HCT116 (cell line): ENCODE results near the gene C11orf52. TPM values are rescaled to one million over a fixed set of nuclear protein-coding genes. Genes with fewer than 3 reads are reported as not detected.

ENCODE experiments used
- ATAC-seq: fragments of 200-7000 bp; cut with Tn5 transposase; 2 replicates; pipeline ENCODE4 v1.9.1; 2020; ENCODE audit warnings: mild to moderate bottlenecking, moderate library complexity
- BruUV-seq: library from RNA; stranded (reverse); fragments of 400-500 nt; replicated peaks from 2 replicates; lab custom pipeline; 2021; lab: Mats Ljungman, UMichigan
- CTCF ChIA-PET: fragments of 300-600 bp; sonication (Branson Sonifier 250); formaldehyde crosslinking; loops from one replicate; lab custom pipeline; 2021; ENCODE audit warnings: antibody characterized with exemption; lab: Charles Lee
- POLR2A ChIA-PET: fragments of 300-600, 350-600 bp; sonication (Branson Sonifier 250); formaldehyde crosslinking; loops from one replicate; lab custom pipeline; 2021; ENCODE audit warnings: antibody characterized with exemption; lab: Charles Lee
- RAD21 ChIA-PET, 2 experiments: fragments of 300-600 bp; sonication (Branson Sonifier 250); formaldehyde crosslinking; loops; one replicate each; lab custom pipeline; 2023; ENCODE audit warnings: low total read pairs in 2 of 2; ENCODE audit not compliant: uncharacterized antibody in 2 of 2, unreplicated experiment in 2 of 2, low non-redundant PET in 1 of 2; lab: Charles Lee
- DNase-seq: peaks from one replicate; pipeline ENCODE4 v3.0.0-alpha.2; 2010; ENCODE audit warnings: low read depth, low spot score
- H2AFZ ChIP-seq: fragments of 200-600 bp; shearing (Covaris generic), sonication (generic); 2 replicates; pipeline ENCODE4 v1.6.1; 2017; ENCODE audit warnings: low read depth, mixed run types, mixed read lengths, antibody characterized with exemption, low read length; ENCODE audit not compliant: poor library complexity, severe bottlenecking
- H3K27ac ChIP-seq: 2 replicates; pipeline ENCODE4 v1.5.1; 2012; ENCODE audit warnings: low read depth, low read length
- H3K27me3 ChIP-seq: fragments of 200-600 bp; sonication (generic); 2 replicates; pipeline ENCODE4 v1.6.1; 2016; ENCODE audit warnings: mixed run types, low read length, mixed read lengths; ENCODE audit not compliant: insufficient read depth
- H3K36me3 ChIP-seq, 2 experiments: fragments of 200-500 bp in 1 of 2; fragments of 200-600 bp in 1 of 2; sonication (Bioruptor generic) in 1 of 2; sonication (generic) in 1 of 2; 2 replicates each; pipeline versions ENCODE4 v1.5.1 to v1.6.1; 2014 to 2016; ENCODE audit warnings: low read length in 2 of 2, inconsistent platforms in 1 of 2, mixed read lengths in 1 of 2, mixed run types in 1 of 2; ENCODE audit not compliant: insufficient read depth in 2 of 2, control insufficient read depth in 1 of 2
- H3K4me1 ChIP-seq, 2 experiments: fragments of 200-600 bp in 1 of 2; sonication (generic) in 1 of 2; 2 replicates each; pipeline versions ENCODE4 v1.5.1 to v1.6.1; 2012 to 2017; ENCODE audit warnings: low read length in 2 of 2, inconsistent platforms in 1 of 2, mild to moderate bottlenecking in 1 of 2, mixed read lengths in 1 of 2, mixed run types in 1 of 2, moderate library complexity in 1 of 2; ENCODE audit not compliant: insufficient read depth in 2 of 2, control insufficient read depth in 1 of 2
- H3K4me2 ChIP-seq: fragments of 200-600 bp; sonication (generic); 2 replicates; pipeline ENCODE4 v1.6.1; 2017; ENCODE audit warnings: mixed run types, low read length, mixed read lengths
- H3K4me3 ChIP-seq, 2 experiments: fragments of 200-600 bp in 1 of 2; sonication (generic) in 1 of 2; replicated peaks in 1 of 2; 2 replicates each; pipeline ENCODE4 v1.5.1; 2011 to 2016; ENCODE audit warnings: low read length in 2 of 2, control low read depth in 1 of 2, low read depth in 1 of 2, mild to moderate bottlenecking in 1 of 2, mixed read lengths in 1 of 2, mixed run types in 1 of 2
- H3K79me2 ChIP-seq: fragments of 200-600 bp; sonication (generic); 2 replicates; pipeline ENCODE4 v1.6.1; 2017; ENCODE audit warnings: mild to moderate bottlenecking, mixed run types, low read length, moderate library complexity, mixed read lengths; ENCODE audit not compliant: insufficient read depth
- H3K9ac ChIP-seq: fragments of 200-600 bp; sonication (generic); 2 replicates; pipeline ENCODE4 v1.6.1; 2016; ENCODE audit warnings: low read length, mixed read lengths
- H3K9me2 ChIP-seq: fragments of 200-600 bp; sonication (generic), shearing (Covaris generic); 2 replicates; pipeline ENCODE4 v1.6.1; 2017; ENCODE audit warnings: mixed run types, mild to moderate bottlenecking, moderate library complexity; ENCODE audit not compliant: insufficient read depth
- H3K9me3 ChIP-seq, 2 experiments: fragments of 200-500 bp in 1 of 2; fragments of 200-600 bp in 1 of 2; sonication (Bioruptor generic) in 1 of 2; sonication (generic) in 1 of 2; 2 replicates each; pipeline ENCODE4 v1.6.1; 2014 to 2017; ENCODE audit warnings: low read length in 2 of 2, mixed read lengths in 2 of 2, inconsistent platforms in 1 of 2, low read depth in 1 of 2, mild to moderate bottlenecking in 1 of 2, mixed run types in 1 of 2, moderate library complexity in 1 of 2; ENCODE audit not compliant: control insufficient read depth in 1 of 2, insufficient read depth in 1 of 2
- H4K20me1 ChIP-seq: fragments of 200-600 bp; sonication (generic), shearing (Covaris generic); 2 replicates; pipeline ENCODE4 v1.6.1; 2017; ENCODE audit warnings: mixed run types, mild to moderate bottlenecking, moderate library complexity; ENCODE audit not compliant: insufficient read depth
- CEBPB ChIP-seq: IDR thresholded peaks from 2 replicates; pipeline ENCODE4 v1.6.1; 2012; ENCODE audit warnings: low read depth
- EGR1 ChIP-seq: IDR thresholded peaks from 2 replicates; pipeline ENCODE4 v1.6.1; 2012; ENCODE audit warnings: low read depth
- ELF1 ChIP-seq: IDR thresholded peaks from 2 replicates; pipeline ENCODE4 v1.6.1; 2012; ENCODE audit warnings: low read depth, borderline replicate concordance
- EZH2 ChIP-seq: fragments of 200-600 bp; sonication (generic); IDR thresholded peaks from 2 replicates; pipeline ENCODE4 v1.6.1; 2017; ENCODE audit warnings: antibody characterized with exemption, mixed run types
- FOSL1 ChIP-seq: IDR thresholded peaks from 2 replicates; pipeline ENCODE4 v1.6.1; 2012; ENCODE audit warnings: low read depth
- JUND ChIP-seq: IDR thresholded peaks from 2 replicates; pipeline ENCODE4 v1.6.1; 2012
- RAD21 ChIP-seq: IDR thresholded peaks from 2 replicates; pipeline ENCODE4 v1.6.1; 2012; ENCODE audit warnings: low read depth, mild to moderate bottlenecking
- SIN3A ChIP-seq: IDR thresholded peaks from 2 replicates; pipeline ENCODE4 v1.6.1; 2012; ENCODE audit warnings: low read depth
- SP1 ChIP-seq: IDR thresholded peaks from 2 replicates; pipeline ENCODE4 v1.6.1; 2012; ENCODE audit warnings: low read depth
- TCF7L2 ChIP-seq: IDR thresholded peaks from 2 replicates; pipeline ENCODE4 v1.7.0; 2011; ENCODE audit warnings: borderline replicate concordance, inconsistent platforms; ENCODE audit not compliant: insufficient read depth, insufficient read length; ENCODE audit errors: extremely low read depth
- YY1 ChIP-seq: IDR thresholded peaks from 2 replicates; pipeline ENCODE4 v1.6.1; 2011; ENCODE audit warnings: low read length, low read depth, moderate library complexity, mild to moderate bottlenecking; ENCODE audit not compliant: insufficient replicate concordance; ENCODE audit errors: extremely low read depth
- ZNF274 ChIP-seq: fragments of 200-500 bp; sonication (Bioruptor generic); IDR thresholded peaks from 2 replicates; pipeline ENCODE4 v1.6.1; 2014; ENCODE audit warnings: mild to moderate bottlenecking, low read depth, low read length, inconsistent platforms
- intact Hi-C: fragments of 100-400 bp; cut with micrococcal nuclease; formaldehyde crosslinking; loops from 2 replicates; pipeline ENCODE4 v1.10.0; 2022
- total RNA-seq: library from RNA; stranded (reverse); gene quantifications from one replicate; pipeline ENCODE4 v1.2.1, GENCODE V29; 2021; ENCODE audit not compliant: unreplicated experiment
- TF ChIP-seq, protein P1 (sequence below): IDR thresholded peaks from 2 replicates; pipeline ENCODE4 v1.6.1; 2012; ENCODE audit warnings: low read depth
- TF ChIP-seq, protein P2 (sequence below): IDR thresholded peaks from 2 replicates; pipeline ENCODE4 v1.6.1; 2011; ENCODE audit warnings: mild to moderate bottlenecking, low read length, moderate library complexity; ENCODE audit not compliant: insufficient replicate concordance; ENCODE audit errors: extremely low read depth
- TF ChIP-seq, protein P3 (sequence below), 3 experiments: fragments of 200-600 bp in 1 of 3; sonication (generic) in 1 of 3; IDR thresholded peaks in 2 of 3; conservative IDR thresholded peaks in 1 of 3; 2 replicates each; pipeline ENCODE4 v1.5.1; 2012 to 2017; ENCODE audit warnings: low read depth in 2 of 3, low read length in 2 of 3, antibody characterized with exemption in 1 of 3, borderline replicate concordance in 1 of 3, control low read depth in 1 of 3, mild to moderate bottlenecking in 1 of 3, mixed read lengths in 1 of 3, mixed run types in 1 of 3, moderate library complexity in 1 of 3; ENCODE audit not compliant: insufficient read depth in 1 of 3
- TF ChIP-seq, protein P4 (sequence below): IDR thresholded peaks from 2 replicates; pipeline ENCODE4 v1.6.1; 2012

The C11orf52 gene
- total RNA-seq, 1 experiment from 2014 or later: 4.6 TPM

DNA sequence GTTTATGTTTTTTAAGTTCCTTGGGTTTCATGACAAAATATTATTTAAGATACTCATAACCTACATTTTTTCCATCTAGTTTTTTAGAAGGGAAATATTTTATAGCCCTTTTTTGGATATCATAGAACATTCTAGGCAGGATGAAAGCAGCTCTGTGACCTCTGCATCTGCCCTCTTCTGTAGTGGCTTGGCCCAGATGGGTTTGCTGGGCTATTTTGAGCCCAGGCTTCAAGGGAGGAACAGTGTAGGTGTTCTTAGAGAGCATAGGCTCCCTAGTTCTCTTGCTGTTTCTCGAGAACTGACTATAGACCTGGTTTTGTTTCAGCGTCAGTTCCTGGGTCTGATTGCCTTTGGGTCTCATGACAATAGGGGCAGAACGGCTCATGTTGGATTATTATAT is 50.6 kb downstream of the C11orf52 start:
- intact Hi-C loops: no loop called here
- TF ChIP-seq CEBPB (no peak), SIN3A (no peak), ELF1 (no peak), JUND (no peak), EZH2 (no peak), FOSL1 (no peak), ZNF274 (no peak), EGR1 (no peak), YY1 (no peak), SP1 (no peak), RAD21 (no peak), TCF7L2 (no peak)
- TF ChIP-seq, protein P1, sequence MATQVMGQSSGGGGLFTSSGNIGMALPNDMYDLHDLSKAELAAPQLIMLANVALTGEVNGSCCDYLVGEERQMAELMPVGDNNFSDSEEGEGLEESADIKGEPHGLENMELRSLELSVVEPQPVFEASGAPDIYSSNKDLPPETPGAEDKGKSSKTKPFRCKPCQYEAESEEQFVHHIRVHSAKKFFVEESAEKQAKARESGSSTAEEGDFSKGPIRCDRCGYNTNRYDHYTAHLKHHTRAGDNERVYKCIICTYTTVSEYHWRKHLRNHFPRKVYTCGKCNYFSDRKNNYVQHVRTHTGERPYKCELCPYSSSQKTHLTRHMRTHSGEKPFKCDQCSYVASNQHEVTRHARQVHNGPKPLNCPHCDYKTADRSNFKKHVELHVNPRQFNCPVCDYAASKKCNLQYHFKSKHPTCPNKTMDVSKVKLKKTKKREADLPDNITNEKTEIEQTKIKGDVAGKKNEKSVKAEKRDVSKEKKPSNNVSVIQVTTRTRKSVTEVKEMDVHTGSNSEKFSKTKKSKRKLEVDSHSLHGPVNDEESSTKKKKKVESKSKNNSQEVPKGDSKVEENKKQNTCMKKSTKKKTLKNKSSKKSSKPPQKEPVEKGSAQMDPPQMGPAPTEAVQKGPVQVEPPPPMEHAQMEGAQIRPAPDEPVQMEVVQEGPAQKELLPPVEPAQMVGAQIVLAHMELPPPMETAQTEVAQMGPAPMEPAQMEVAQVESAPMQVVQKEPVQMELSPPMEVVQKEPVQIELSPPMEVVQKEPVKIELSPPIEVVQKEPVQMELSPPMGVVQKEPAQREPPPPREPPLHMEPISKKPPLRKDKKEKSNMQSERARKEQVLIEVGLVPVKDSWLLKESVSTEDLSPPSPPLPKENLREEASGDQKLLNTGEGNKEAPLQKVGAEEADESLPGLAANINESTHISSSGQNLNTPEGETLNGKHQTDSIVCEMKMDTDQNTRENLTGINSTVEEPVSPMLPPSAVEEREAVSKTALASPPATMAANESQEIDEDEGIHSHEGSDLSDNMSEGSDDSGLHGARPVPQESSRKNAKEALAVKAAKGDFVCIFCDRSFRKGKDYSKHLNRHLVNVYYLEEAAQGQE: no peak
- TF ChIP-seq, protein P2, sequence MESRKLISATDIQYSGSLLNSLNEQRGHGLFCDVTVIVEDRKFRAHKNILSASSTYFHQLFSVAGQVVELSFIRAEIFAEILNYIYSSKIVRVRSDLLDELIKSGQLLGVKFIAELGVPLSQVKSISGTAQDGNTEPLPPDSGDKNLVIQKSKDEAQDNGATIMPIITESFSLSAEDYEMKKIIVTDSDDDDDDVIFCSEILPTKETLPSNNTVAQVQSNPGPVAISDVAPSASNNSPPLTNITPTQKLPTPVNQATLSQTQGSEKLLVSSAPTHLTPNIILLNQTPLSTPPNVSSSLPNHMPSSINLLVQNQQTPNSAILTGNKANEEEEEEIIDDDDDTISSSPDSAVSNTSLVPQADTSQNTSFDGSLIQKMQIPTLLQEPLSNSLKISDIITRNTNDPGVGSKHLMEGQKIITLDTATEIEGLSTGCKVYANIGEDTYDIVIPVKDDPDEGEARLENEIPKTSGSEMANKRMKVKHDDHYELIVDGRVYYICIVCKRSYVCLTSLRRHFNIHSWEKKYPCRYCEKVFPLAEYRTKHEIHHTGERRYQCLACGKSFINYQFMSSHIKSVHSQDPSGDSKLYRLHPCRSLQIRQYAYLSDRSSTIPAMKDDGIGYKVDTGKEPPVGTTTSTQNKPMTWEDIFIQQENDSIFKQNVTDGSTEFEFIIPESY: no peak
- TF ChIP-seq, protein P3, sequence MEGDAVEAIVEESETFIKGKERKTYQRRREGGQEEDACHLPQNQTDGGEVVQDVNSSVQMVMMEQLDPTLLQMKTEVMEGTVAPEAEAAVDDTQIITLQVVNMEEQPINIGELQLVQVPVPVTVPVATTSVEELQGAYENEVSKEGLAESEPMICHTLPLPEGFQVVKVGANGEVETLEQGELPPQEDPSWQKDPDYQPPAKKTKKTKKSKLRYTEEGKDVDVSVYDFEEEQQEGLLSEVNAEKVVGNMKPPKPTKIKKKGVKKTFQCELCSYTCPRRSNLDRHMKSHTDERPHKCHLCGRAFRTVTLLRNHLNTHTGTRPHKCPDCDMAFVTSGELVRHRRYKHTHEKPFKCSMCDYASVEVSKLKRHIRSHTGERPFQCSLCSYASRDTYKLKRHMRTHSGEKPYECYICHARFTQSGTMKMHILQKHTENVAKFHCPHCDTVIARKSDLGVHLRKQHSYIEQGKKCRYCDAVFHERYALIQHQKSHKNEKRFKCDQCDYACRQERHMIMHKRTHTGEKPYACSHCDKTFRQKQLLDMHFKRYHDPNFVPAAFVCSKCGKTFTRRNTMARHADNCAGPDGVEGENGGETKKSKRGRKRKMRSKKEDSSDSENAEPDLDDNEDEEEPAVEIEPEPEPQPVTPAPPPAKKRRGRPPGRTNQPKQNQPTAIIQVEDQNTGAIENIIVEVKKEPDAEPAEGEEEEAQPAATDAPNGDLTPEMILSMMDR (IDR thresholded peaks at IDR 0.05 in 2 of 3, conservative IDR thresholded peaks at IDR 0.05 in 1 of 3; ENCODE audit: borderline replicate concordance in 1 of 3, insufficient read depth in 1 of 3, low read depth in 2 of 3, low read length in 2 of 3): no peak
- TF ChIP-seq, protein P4, sequence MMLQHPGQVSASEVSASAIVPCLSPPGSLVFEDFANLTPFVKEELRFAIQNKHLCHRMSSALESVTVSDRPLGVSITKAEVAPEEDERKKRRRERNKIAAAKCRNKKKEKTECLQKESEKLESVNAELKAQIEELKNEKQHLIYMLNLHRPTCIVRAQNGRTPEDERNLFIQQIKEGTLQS: no peak
- Histone ChIP-seq H3K9me3 (no peaks in the 10 kb centered on the region), H3K9me2 (no peaks in the 10 kb centered on the region), H3K4me2 (no peak overlapping the region), H3K36me3 (0 out of 4 replicates have a peak, but pooled peaks cover 0 to 3% of the 10 kb centered on the region in 2 experiments), H3K4me1 (no peaks in the 10 kb centered on the region), H3K27ac (no peak overlapping the region), H3K79me2 (no peaks in the 10 kb centered on the region), H3K27me3 (no peaks in the 10 kb centered on the region), H4K20me1 (no peaks in the 10 kb centered on the region), H3K9ac (no peak overlapping the region), H2AFZ (no peak overlapping the region), H3K4me3 (no peak overlapping the region)
- BruUV-seq: no TSS peak
- POLR2A ChIA-PET: no interaction called here
- RAD21 ChIA-PET: no interaction called here
- ATAC-seq: no peak
- CTCF ChIA-PET: no interaction called here
- no peak for DNase-seq
